ENCODE data around the gene R3HCC1L.

- TF ChIP-seq, protein P1, sequence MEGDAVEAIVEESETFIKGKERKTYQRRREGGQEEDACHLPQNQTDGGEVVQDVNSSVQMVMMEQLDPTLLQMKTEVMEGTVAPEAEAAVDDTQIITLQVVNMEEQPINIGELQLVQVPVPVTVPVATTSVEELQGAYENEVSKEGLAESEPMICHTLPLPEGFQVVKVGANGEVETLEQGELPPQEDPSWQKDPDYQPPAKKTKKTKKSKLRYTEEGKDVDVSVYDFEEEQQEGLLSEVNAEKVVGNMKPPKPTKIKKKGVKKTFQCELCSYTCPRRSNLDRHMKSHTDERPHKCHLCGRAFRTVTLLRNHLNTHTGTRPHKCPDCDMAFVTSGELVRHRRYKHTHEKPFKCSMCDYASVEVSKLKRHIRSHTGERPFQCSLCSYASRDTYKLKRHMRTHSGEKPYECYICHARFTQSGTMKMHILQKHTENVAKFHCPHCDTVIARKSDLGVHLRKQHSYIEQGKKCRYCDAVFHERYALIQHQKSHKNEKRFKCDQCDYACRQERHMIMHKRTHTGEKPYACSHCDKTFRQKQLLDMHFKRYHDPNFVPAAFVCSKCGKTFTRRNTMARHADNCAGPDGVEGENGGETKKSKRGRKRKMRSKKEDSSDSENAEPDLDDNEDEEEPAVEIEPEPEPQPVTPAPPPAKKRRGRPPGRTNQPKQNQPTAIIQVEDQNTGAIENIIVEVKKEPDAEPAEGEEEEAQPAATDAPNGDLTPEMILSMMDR (tag by site-specific recombination; IDR thresholded peaks at IDR 0.05), result no peak
- TF ChIP-seq ZNF658 (tag by site-specific recombination; IDR thresholded peaks at IDR 0.05) (no peak), ZNF398 (tag by site-specific recombination; IDR thresholded peaks at IDR 0.05) (no peak), ZNF707 (tag by site-specific recombination; IDR thresholded peaks at IDR 0.05) (no peak), ZNF121 (tag by site-specific recombination; IDR thresholded peaks at IDR 0.05) (no peak), ZNF23 (tag by site-specific recombination; IDR thresholded peaks at IDR 0.05; ENCODE audit: borderline replicate concordance) (no peak), ZNF335 (tag by site-specific recombination; conservative IDR thresholded peaks at IDR 0.05) (no peak), YY1 (tag by site-specific recombination; IDR thresholded peaks at IDR 0.05) (no peak), ZNF138 (tag by site-specific recombination; IDR thresholded peaks at IDR 0.05; ENCODE audit: borderline replicate concordance) (no peak), REST (tag by site-specific recombination; IDR thresholded peaks at IDR 0.05) (no peak), KLF9 (tag by site-specific recombination; IDR thresholded peaks at IDR 0.05; ENCODE audit: low read depth) (no peak)
- TF ChIP-seq, protein P2, sequence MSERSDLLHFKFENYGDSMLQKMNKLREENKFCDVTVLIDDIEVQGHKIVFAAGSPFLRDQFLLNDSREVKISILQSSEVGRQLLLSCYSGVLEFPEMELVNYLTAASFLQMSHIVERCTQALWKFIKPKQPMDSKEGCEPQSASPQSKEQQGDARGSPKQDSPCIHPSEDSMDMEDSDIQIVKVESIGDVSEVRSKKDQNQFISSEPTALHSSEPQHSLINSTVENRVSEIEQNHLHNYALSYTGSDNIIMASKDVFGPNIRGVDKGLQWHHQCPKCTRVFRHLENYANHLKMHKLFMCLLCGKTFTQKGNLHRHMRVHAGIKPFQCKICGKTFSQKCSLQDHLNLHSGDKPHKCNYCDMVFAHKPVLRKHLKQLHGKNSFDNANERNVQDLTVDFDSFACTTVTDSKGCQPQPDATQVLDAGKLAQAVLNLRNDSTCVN (tag by site-specific recombination; optimal IDR thresholded peaks at IDR 0.05), result no peak
These were observed 97.0 kb downstream of the R3HCC1L start for GRCh38 chr10:98231417-98231816.

Data from HEK293 (cell line).